Activated CD4-positive, alpha-beta memory T cell treated with anti-CD3 and anti-CD28 coated beads for 36 hours (primary cell): ENCODE measurements around the gene GSK3A. TPM values are rescaled to one million over a fixed set of nuclear protein-coding genes. Genes with fewer than 3 reads are reported as not detected.

Experiments used
- CTCF ChIA-PET: fragments of 350-600 bp; sonication (Branson Sonifier 250); formaldehyde crosslinking; loops from one replicate; lab custom pipeline; 2021; ENCODE audit warnings: antibody characterized with exemption, inconsistent platforms; lab: Charles Lee
- POLR2A ChIA-PET: fragments of 350-600 bp; sonication (Branson Sonifier 250); formaldehyde crosslinking; loops from one replicate; lab custom pipeline; 2021; ENCODE audit warnings: antibody characterized with exemption; lab: Charles Lee
- DNase-seq: peaks from one replicate; pipeline ENCODE4 v3.0.0-alpha.2; 2020
- H3K27ac Mint-ChIP-seq: one replicate; pipeline ENCODE4 v1.8.0; 2021; ENCODE audit warnings: mixed read lengths
- H3K27me3 Mint-ChIP-seq: one replicate; pipeline ENCODE4 v1.8.0; 2021; ENCODE audit warnings: mixed read lengths
- H3K36me3 Mint-ChIP-seq: one replicate; pipeline ENCODE4 v1.8.0; 2021; ENCODE audit warnings: mixed read lengths
- H3K4me1 Mint-ChIP-seq: one replicate; pipeline ENCODE4 v1.8.0; 2021; ENCODE audit warnings: low read depth, mixed read lengths
- H3K4me3 Mint-ChIP-seq: one replicate; pipeline ENCODE4 v1.8.0; 2021; ENCODE audit warnings: mild to moderate bottlenecking, mixed read lengths
- H3K9me3 Mint-ChIP-seq: one replicate; pipeline ENCODE4 v1.8.0; 2021; ENCODE audit warnings: mixed read lengths
- intact Hi-C: fragments of 100-400 bp; cut with micrococcal nuclease; formaldehyde crosslinking; loops from one replicate; pipeline ENCODE4 v1.15.1; 2023
- total RNA-seq, 2 experiments: library from RNA; stranded (reverse); gene quantifications; one replicate each; pipeline ENCODE4 v1.2.3, GENCODE V29; 2021

Gene GSK3A
- total RNA-seq, 2 experiments from 2014 or later = 36.4 to 37.3 TPM

- no peaks in the 10 kb centered on the region for H3K27me3 Mint-ChIP-seq
- peaks cover 7% of the 10 kb centered on the region for H3K36me3 Mint-ChIP-seq
- peak; percentile 92 for DNase-seq
- peaks cover 57% of the 10 kb centered on the region for H3K4me1 Mint-ChIP-seq
- H3K9me3 Mint-ChIP-seq = no peaks in the 10 kb centered on the region
- peak overlapping the region; percentile 91 for H3K27ac Mint-ChIP-seq
- ChIA-PET POLR2A (interaction anchor here (0.6 to 2.3 kb wide), 7 partner anchors 10 to 61 kb away, joined by 3 to 15 read pairs (median 5); partner anchors contain the start of gene GSK3A), CTCF (interaction anchor here (0.6 to 7.0 kb wide), 28 partner anchors 8 to 171 kb away, joined by 3 to 107 read pairs (median 5); partner anchors contain the start of genes ERF, GSK3A, PAFAH1B3 and POU2F2)
- no peak overlapping the region for H3K4me3 Mint-ChIP-seq
- intact Hi-C loops = loop anchor here (1.0 kb wide), 1 partner anchor 147 kb away; no protein-coding TSS in a partner anchor
These were observed 37.8 kb upstream of the GSK3A start for GRCh38 chr19:42279902-42280814.

GRCh38 chr19:42279155-42279901 lies 36.9 kb upstream of the GSK3A start:
- ChIA-PET CTCF (interaction anchor here (0.6 to 7.0 kb wide), 32 partner anchors 9 to 170 kb away, joined by 3 to 107 read pairs (median 5); partner anchors contain the start of genes ERF, GSK3A, PAFAH1B3 and POU2F2), POLR2A (interaction anchor here (0.5 to 2.3 kb wide), 9 partner anchors 9 to 168 kb away, joined by 3 to 15 read pairs (median 3); partner anchors contain the start of gene GSK3A)
- Mint-ChIP-seq H3K27ac (peak overlapping the region; percentile 91), H3K4me1 (peaks cover 59% of the 10 kb centered on the region), H3K27me3 (no peaks in the 10 kb centered on the region), H3K4me3 (no peak overlapping the region), H3K9me3 (no peaks in the 10 kb centered on the region), H3K36me3 (peaks cover 14% of the 10 kb centered on the region)
- no peak for DNase-seq
- intact Hi-C loops = loop anchor here (1.0 kb wide), 1 partner anchor 146 kb away; no protein-coding TSS in a partner anchor

GRCh38 chr19:42278452-42279154 lies 36.2 kb upstream of the GSK3A start:
- no peak for DNase-seq
- Mint-ChIP-seq H3K27ac (peak overlapping the region; percentile 91), H3K9me3 (no peaks in the 10 kb centered on the region), H3K4me1 (peaks cover 59% of the 10 kb centered on the region), H3K27me3 (no peaks in the 10 kb centered on the region), H3K36me3 (peaks cover 15% of the 10 kb centered on the region), H3K4me3 (no peak overlapping the region)
- intact Hi-C loops = loop anchor here (1.0 kb wide), 1 partner anchor 145 kb away; no protein-coding TSS in a partner anchor
- POLR2A ChIA-PET = interaction anchor here (0.5 to 2.3 kb wide), 9 partner anchors 8 to 168 kb away, joined by 3 to 15 read pairs (median 3); partner anchors contain the start of genes CIC and GSK3A
- CTCF ChIA-PET = interaction anchor here (0.8 to 7.0 kb wide), 18 partner anchors 8 to 163 kb away, joined by 3 to 107 read pairs (median 6); partner anchors contain the start of genes ERF, GSK3A, PAFAH1B3 and POU2F2

GRCh38 chr19:42277821-42278451 lies 35.5 kb upstream of the GSK3A start:
- DNase-seq = no peak
- Mint-ChIP-seq H3K9me3 (no peaks in the 10 kb centered on the region), H3K4me1 (peaks cover 62% of the 10 kb centered on the region), H3K27me3 (no peaks in the 10 kb centered on the region), H3K4me3 (no peak overlapping the region), H3K36me3 (peaks cover 19% of the 10 kb centered on the region), H3K27ac (no peak overlapping the region)
- intact Hi-C loops = no loop called here
- POLR2A ChIA-PET = interaction anchor here (1.2 to 2.3 kb wide), 5 partner anchors 7 to 36 kb away, joined by 3 to 15 read pairs (median 3); partner anchors contain the start of genes CIC and GSK3A
- CTCF ChIA-PET = interaction anchor here (0.9 to 7.0 kb wide), 4 partner anchors 27 to 148 kb away, joined by 3 to 107 read pairs (median 22); partner anchors contain the start of genes GSK3A and ZNF526

GRCh38 chr19:42276821-42277220 lies 34.4 kb upstream of the GSK3A start:
- Mint-ChIP-seq H3K36me3 (peaks cover 21% of the 10 kb centered on the region), H3K27ac (peak overlapping the region; percentile 69), H3K4me1 (peaks cover 54% of the 10 kb centered on the region), H3K27me3 (no peaks in the 10 kb centered on the region), H3K4me3 (no peak overlapping the region), H3K9me3 (no peaks in the 10 kb centered on the region)
- CTCF ChIA-PET = interaction anchor here (7.0 kb wide), 1 partner anchor 33 kb away, joined by 107 read pairs; the partner anchor contains the start of gene GSK3A
- intact Hi-C loops = no loop called here
- POLR2A ChIA-PET = interaction anchor here (0.6 to 1.5 kb wide), 2 partner anchors 26 to 34 kb away, joined by 3 to 5 read pairs; partner anchors contain the start of gene GSK3A
- DNase-seq = peak; percentile 70

GRCh38 chr19:42276284-42276683 lies 33.9 kb upstream of the GSK3A start:
- Mint-ChIP-seq H3K36me3 (peaks cover 25% of the 10 kb centered on the region), H3K4me3 (no peak overlapping the region), H3K9me3 (no peaks in the 10 kb centered on the region), H3K27ac (peak overlapping the region; percentile 64), H3K27me3 (no peaks in the 10 kb centered on the region), H3K4me1 (peaks cover 52% of the 10 kb centered on the region)
- intact Hi-C loops = no loop called here
- POLR2A ChIA-PET = interaction anchor here (0.6 to 1.5 kb wide), 2 partner anchors 25 to 34 kb away, joined by 3 to 5 read pairs; partner anchors contain the start of gene GSK3A
- CTCF ChIA-PET = interaction anchor here (7.0 kb wide), 1 partner anchor 33 kb away, joined by 107 read pairs; the partner anchor contains the start of gene GSK3A
- DNase-seq = no peak

- Mint-ChIP-seq H3K4me1 (peaks cover 56% of the 10 kb centered on the region), H3K27ac (no peak overlapping the region), H3K27me3 (no peaks in the 10 kb centered on the region), H3K36me3 (peaks cover 25% of the 10 kb centered on the region), H3K9me3 (no peaks in the 10 kb centered on the region), H3K4me3 (no peak overlapping the region)
- ChIA-PET CTCF (interaction anchor here (1.2 to 7.0 kb wide), 2 partner anchors 32 to 166 kb away, joined by 3 to 107 read pairs; partner anchors contain the start of gene GSK3A), POLR2A (no interaction called here)
- no peak for DNase-seq
- intact Hi-C loops = no loop called here
These were observed 33.1 kb upstream of the GSK3A start for GRCh38 chr19:42275517-42275916.

GRCh38 chr19:42275103-42275502 lies 32.7 kb upstream of the GSK3A start:
- no peak overlapping the region for H3K27ac Mint-ChIP-seq
- H3K36me3 Mint-ChIP-seq = peaks cover 25% of the 10 kb centered on the region
- no peak for DNase-seq
- H3K4me3 Mint-ChIP-seq = no peak overlapping the region
- intact Hi-C loops = no loop called here
- H3K4me1 Mint-ChIP-seq = peaks cover 59% of the 10 kb centered on the region
- H3K9me3 Mint-ChIP-seq = no peaks in the 10 kb centered on the region
- ChIA-PET POLR2A (no interaction called here), CTCF (interaction anchor here (1.2 to 7.0 kb wide), 2 partner anchors 31 to 166 kb away, joined by 3 to 107 read pairs; partner anchors contain the start of gene GSK3A)
- H3K27me3 Mint-ChIP-seq = no peaks in the 10 kb centered on the region

- CTCF ChIA-PET = interaction anchor here (1.2 to 7.0 kb wide), 2 partner anchors 30 to 165 kb away, joined by 3 to 107 read pairs; partner anchors contain the start of gene GSK3A
- peaks cover 53% of the 10 kb centered on the region for H3K4me1 Mint-ChIP-seq
These were observed 31.8 kb upstream of the GSK3A start for GRCh38 chr19:42274065-42274682.

More at GRCh38 chr19:42274065-42274682, 31.8 kb upstream of the GSK3A start:
- Mint-ChIP-seq H3K36me3 (peaks cover 23% of the 10 kb centered on the region), H3K4me3 (no peak overlapping the region), H3K9me3 (no peaks in the 10 kb centered on the region), H3K27ac (no peak overlapping the region), H3K27me3 (no peaks in the 10 kb centered on the region)
- POLR2A ChIA-PET = no interaction called here
- intact Hi-C loops = no loop called here
- no peak for DNase-seq
